Measurements from ENCODE around the gene TEX13D.

Gene TEX13D

DNA sequence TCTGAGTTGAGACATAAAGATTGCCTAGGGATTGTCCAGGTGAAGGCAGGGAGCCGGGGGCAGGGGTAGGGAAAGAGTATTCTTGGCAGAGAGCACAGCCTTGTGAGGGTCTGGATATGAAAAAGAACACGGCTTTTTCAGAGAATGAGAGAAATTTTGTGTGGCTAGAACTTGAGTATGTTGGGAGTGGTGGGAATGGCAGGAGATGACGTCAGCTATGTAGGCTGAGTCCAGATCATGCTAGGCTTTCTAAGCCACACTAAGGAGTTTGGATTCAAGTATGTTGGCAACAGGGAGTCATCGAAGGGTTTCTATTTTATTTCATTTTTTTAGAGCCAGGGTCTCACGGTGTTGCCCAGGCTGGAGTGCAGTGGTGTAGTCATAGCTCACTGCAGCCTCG lies 53.9 kb downstream of the TEX13D start:
- no peaks in the 10 kb centered on the region for H3K9me2 ChIP-seq (replicated peaks; ENCODE audit: control insufficient read depth, low read length)
- H3K36me3 ChIP-seq (ENCODE audit: control insufficient read depth, low read length), result no peaks in the 10 kb centered on the region
- no peaks in the 10 kb centered on the region for H3K4me1 ChIP-seq (ENCODE audit: control insufficient read depth, low read length)
- no peaks in the 10 kb centered on the region for H3K9me3 ChIP-seq (ENCODE audit: control insufficient read depth, insufficient read depth, low read length)
- H3K27me3 ChIP-seq (ENCODE audit: control insufficient read depth, low read length), result no peaks in the 10 kb centered on the region
- H4K20me1 ChIP-seq (ENCODE audit: control insufficient read depth, insufficient read depth, low read depth, low read length), result no peaks in the 10 kb centered on the region
- no peak overlapping the region for H3K4me3 ChIP-seq (ENCODE audit: low read length)
- no peak overlapping the region for H3K4me2 ChIP-seq (ENCODE audit: low read length)
- H3K27ac ChIP-seq (ENCODE audit: low read depth, low read length), result no peak overlapping the region
- no peak for TF ChIP-seq CTCF (IDR thresholded peaks at IDR 0.05; ENCODE audit: low read depth, low read length, poor library complexity, severe bottlenecking)
- no peak for TF ChIP-seq EZH2phosphoT487 (IDR thresholded peaks at IDR 0.05; ENCODE audit: borderline replicate concordance, low read length)
- H3F3A ChIP-seq (ENCODE audit: control insufficient read depth, insufficient read depth), result no peaks in the 10 kb centered on the region
- H3K79me2 ChIP-seq (ENCODE audit: control insufficient read depth, low read length), result no peaks in the 10 kb centered on the region

Data from DOHH2 (cell line).